Colonic mucosa (tissue), 4 donors: ENCODE results near the gene SHISA9. TPM values are rescaled to one million over a fixed set of nuclear protein-coding genes. Genes with fewer than 3 reads are reported as not detected.
"Not testable (repeated sequence)": the region's sequence is repeated elsewhere in the genome, so short reads cannot be mapped to it uniquely, and the experiment has no call there.

Experiments
- DNase-seq: peaks from one replicate; pipeline ENCODE4 v3.0.0-alpha.2; 2020
- H3K27ac ChIP-seq: fragments of 200-600 bp; one replicate; pipeline ENCODE4 v1.8.0; 2021
- H3K27me3 ChIP-seq: fragments of 200-600 bp; one replicate; pipeline ENCODE4 v1.8.0; 2021
- H3K36me3 ChIP-seq: fragments of 200-600 bp; one replicate; pipeline ENCODE4 v1.8.0; 2021
- H3K4me1 ChIP-seq: fragments of 200-600 bp; one replicate; pipeline ENCODE4 v1.8.0; 2021; ENCODE audit warnings: mild to moderate bottlenecking
- H3K4me3 ChIP-seq: fragments of 200-600 bp; one replicate; pipeline ENCODE4 v1.8.0; 2021
- H3K9ac ChIP-seq, 2 donors: one replicate each; pipeline ENCODE4 v1.7.0; 2013; ENCODE audit warnings: control low read depth in 2 of 2, low read depth in 2 of 2, low read length in 2 of 2
- H3K9me3 ChIP-seq: fragments of 200-600 bp; one replicate; pipeline ENCODE4 v1.8.0; 2021
- intact Hi-C: fragments of 100-400 bp; cut with DNase I; formaldehyde crosslinking; loops from one replicate; pipeline ENCODE4 v1.14.1; 2022
- total RNA-seq, 2 donors: library from RNA; stranded (reverse); fragmentation: NEBNext Ultra II Directional in 1 of 2; extraction: Animal tissue kit (Norgen Biotek cat#: 25700) in 1 of 2; gene quantifications; one replicate each; pipeline ENCODE4 v1.2.1, GENCODE V29; 2021
- TF ChIP-seq, protein P1 (sequence below): fragments of 200-600 bp; IDR thresholded peaks from one replicate; pipeline ENCODE4 v1.8.0; 2022; ENCODE audit warnings: antibody characterized with exemption, mild to moderate bottlenecking
- donor health status: healthy.
- donor health status: DM: no; HTN: no; CAD: no.
- donor health status: DM: no; HTN: no; CAD: no.

The SHISA9 gene
- total RNA-seq = 1 to 10 TPM in 1 of 2 donors, under 1 TPM in 1; 0.74 to 1.3 TPM

DNA sequence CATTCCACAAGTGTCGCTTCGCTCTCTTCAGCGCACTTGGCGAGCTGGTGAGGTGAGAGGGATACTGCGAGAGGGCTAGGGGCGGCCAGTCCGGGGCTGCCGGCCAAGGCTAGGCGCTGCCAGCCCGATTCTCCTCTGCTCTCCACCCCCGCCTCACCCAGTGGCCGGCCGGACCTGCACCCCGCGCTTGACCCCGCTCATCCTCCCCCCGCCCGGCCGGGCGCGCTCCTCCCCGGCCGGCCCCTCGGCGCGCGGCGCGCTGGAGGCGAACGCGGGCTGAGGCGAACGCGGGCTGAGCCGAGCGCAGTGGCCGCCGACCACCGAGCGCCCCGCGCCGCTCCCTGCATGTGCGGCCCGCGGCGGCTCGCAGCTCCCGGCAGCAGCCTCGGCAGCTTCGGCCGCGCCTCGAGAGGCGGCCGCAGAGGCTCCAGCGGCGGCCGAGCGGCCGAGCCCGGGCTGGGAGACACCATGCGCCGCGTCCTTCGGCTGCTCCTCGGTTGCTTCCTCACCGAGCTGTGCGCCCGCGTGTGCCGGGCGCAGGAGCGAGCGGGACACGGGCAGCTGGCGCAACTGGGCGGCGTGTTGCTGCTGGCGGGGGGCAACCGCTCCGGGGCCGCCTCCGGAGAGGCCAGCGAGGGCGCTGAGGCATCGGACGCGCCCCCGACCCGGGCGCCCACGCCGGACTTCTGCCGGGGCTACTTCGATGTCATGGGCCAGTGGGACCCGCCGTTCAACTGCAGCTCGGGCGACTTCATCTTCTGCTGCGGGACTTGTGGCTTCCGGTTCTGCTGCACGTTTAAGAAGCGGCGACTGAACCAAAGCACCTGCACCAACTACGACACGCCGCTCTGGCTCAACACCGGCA lies at the start of gene SHISA9:
SHISA9 (plus strand) TSS at position 2 of the 865 bp plus-strand sequence.
- Histone ChIP-seq H3K36me3 (no peaks in the 10 kb centered on the region), H3K27ac (no peak within 1 kb of the TSS), H3K9ac (peak within 1 kb of the TSS in 1 of 2 donors; percentile 35), H3K4me1 (no peaks in the 10 kb centered on the region), H3K4me3 (no peak within 1 kb of the TSS), H3K27me3 (peaks cover 19% of the 10 kb centered on the region), H3K9me3 (no peaks in the 10 kb centered on the region)
- DNase-seq = no peak
- intact Hi-C loops = no loop called here
- TF ChIP-seq, protein P1, sequence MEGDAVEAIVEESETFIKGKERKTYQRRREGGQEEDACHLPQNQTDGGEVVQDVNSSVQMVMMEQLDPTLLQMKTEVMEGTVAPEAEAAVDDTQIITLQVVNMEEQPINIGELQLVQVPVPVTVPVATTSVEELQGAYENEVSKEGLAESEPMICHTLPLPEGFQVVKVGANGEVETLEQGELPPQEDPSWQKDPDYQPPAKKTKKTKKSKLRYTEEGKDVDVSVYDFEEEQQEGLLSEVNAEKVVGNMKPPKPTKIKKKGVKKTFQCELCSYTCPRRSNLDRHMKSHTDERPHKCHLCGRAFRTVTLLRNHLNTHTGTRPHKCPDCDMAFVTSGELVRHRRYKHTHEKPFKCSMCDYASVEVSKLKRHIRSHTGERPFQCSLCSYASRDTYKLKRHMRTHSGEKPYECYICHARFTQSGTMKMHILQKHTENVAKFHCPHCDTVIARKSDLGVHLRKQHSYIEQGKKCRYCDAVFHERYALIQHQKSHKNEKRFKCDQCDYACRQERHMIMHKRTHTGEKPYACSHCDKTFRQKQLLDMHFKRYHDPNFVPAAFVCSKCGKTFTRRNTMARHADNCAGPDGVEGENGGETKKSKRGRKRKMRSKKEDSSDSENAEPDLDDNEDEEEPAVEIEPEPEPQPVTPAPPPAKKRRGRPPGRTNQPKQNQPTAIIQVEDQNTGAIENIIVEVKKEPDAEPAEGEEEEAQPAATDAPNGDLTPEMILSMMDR = no peak

DNA sequence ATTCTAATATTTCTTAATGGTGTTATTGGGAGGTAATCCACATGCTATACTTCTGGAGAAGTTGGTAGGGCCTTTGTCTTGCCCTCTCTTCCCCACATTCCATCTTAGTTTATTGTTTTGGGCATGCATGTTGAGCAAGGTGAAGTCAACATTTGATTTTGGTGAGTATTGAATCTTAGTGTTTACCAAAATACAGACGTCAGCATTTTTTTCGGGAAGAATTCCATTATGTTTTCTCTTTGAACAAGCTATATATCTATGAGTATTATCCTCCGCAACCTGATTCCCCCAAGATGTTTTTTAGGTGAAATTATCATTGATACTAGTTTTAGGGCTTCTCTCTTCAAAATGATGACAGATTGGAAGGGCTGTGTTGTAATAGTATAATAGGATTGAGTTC lies 47.4 kb upstream of the SHISA9 start:
- H3K9ac ChIP-seq = no peak overlapping the region
- H3K27ac ChIP-seq = no peak overlapping the region
- no peaks in the 10 kb centered on the region for H3K36me3 ChIP-seq
- H3K4me1 ChIP-seq = no peaks in the 10 kb centered on the region
- no peaks in the 10 kb centered on the region for H3K9me3 ChIP-seq
- TF ChIP-seq, protein P1 = no peak
- no peak for DNase-seq
- no peaks in the 10 kb centered on the region for H3K27me3 ChIP-seq
- intact Hi-C loops = no loop called here
- no peak overlapping the region for H3K4me3 ChIP-seq

GRCh38 chr16:12857435-12857834 lies 44.0 kb upstream of the SHISA9 start:
- intact Hi-C loops, H3K4me1 ChIP-seq, H3K4me3 ChIP-seq, H3K36me3 ChIP-seq, H3K27ac ChIP-seq, H3K9ac ChIP-seq, DNase-seq, H3K9me3 ChIP-seq, H3K27me3 ChIP-seq: not testable (repeated sequence)

DNA sequence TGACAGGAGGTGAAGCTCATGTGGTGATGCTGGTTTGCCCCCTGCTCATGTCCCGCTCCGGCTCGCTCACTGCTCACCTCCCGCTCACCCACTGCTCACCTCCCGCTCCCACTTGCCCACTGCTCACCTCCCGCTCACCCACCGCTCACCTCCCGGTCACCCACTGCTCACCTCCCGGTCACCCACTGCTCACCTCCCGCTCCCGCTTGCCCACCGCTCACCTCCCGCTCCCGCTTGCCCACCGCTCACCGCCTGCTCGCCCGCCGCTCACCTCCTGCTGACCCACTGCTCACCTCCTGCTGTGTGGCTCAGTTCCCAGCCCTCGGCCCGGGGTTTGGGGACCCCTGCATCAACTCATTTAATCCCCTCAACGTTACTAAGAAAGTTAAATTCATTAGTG lies 39.1 kb upstream of the SHISA9 start:
- Histone ChIP-seq H3K27me3 (no peaks in the 10 kb centered on the region), H3K9ac (no peak overlapping the region), H3K36me3 (no peaks in the 10 kb centered on the region), H3K4me3 (no peak overlapping the region), H3K27ac (no peak overlapping the region), H3K4me1 (no peaks in the 10 kb centered on the region), H3K9me3 (no peaks in the 10 kb centered on the region)
- intact Hi-C loops = no loop called here
- no peak for DNase-seq
- TF ChIP-seq, protein P1 = no peak

GRCh38 chr16:12862941-12863340 lies 38.5 kb upstream of the SHISA9 start:
- H3K27ac ChIP-seq = no peak overlapping the region
- H3K9ac ChIP-seq = no peak overlapping the region
- TF ChIP-seq, protein P1 = no peak
- no peaks in the 10 kb centered on the region for H3K9me3 ChIP-seq
- no peak for DNase-seq
- intact Hi-C loops = no loop called here
- H3K4me1 ChIP-seq = no peaks in the 10 kb centered on the region
- no peaks in the 10 kb centered on the region for H3K27me3 ChIP-seq
- H3K4me3 ChIP-seq = no peak overlapping the region
- no peaks in the 10 kb centered on the region for H3K36me3 ChIP-seq

- H3K4me3 ChIP-seq = no peak overlapping the region
- H3K27me3 ChIP-seq = no peaks in the 10 kb centered on the region
- intact Hi-C loops = no loop called here
- no peaks in the 10 kb centered on the region for H3K4me1 ChIP-seq
- no peak for DNase-seq
- H3K9me3 ChIP-seq = no peaks in the 10 kb centered on the region
- no peak overlapping the region for H3K27ac ChIP-seq
- TF ChIP-seq, protein P1 = no peak
- no peak overlapping the region for H3K9ac ChIP-seq
- no peaks in the 10 kb centered on the region for H3K36me3 ChIP-seq
These were observed 34.3 kb upstream of the SHISA9 start for GRCh38 chr16:12866981-12867551.
